ENCODE results near the gene PLAAT4.
"Not testable (repeated sequence)": the region's sequence is repeated elsewhere in the genome, so short reads cannot be mapped to it uniquely, and the experiment has no call there.

Gene PLAAT4

DNA sequence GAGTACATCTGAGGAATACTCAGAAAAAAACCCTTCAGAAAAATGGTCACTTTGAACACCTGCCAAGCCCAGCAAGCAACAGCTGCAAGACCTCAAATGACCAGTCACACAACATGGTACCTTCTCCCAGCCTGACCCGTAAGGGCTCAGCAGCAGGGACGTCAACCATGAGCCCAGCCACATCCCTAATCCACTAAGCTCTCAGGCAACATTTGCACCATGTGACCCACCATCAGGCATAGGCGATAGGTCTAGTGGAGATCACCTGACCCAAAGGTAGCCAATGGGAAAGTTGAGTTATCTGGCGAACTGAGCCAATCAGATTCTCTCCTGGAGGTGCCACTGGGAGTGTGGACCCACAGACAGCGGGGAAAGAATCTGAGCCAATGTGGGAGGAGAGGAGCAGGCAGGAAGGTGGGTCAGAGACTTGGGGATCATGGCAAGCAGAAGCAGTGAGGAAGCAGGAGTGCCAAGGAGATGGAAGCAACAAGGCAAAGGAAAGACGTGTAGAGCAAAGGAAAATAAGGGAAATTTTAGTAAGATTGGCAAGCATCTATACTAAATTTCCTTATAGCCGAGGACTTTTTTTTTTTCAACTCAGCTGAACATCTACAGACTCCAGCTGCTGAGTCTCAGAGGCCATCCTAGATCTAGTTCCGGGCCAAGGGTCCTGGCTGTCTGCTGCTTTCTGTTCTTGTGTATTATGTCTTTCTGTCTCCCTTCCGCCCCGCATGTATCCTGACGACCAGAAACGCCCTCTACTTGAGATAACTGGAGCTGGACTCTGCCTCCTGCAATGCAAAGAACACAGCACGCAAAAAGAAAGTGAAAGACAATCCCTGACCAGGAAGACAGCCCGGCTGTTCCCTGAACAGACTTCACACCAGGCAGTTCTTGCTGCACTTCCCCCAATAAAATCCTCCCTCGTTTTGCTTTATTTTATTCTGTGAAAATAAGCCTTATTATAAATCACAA, 37.6 kb downstream of the PLAAT4 start:
- TF ChIP-seq, protein P1, sequence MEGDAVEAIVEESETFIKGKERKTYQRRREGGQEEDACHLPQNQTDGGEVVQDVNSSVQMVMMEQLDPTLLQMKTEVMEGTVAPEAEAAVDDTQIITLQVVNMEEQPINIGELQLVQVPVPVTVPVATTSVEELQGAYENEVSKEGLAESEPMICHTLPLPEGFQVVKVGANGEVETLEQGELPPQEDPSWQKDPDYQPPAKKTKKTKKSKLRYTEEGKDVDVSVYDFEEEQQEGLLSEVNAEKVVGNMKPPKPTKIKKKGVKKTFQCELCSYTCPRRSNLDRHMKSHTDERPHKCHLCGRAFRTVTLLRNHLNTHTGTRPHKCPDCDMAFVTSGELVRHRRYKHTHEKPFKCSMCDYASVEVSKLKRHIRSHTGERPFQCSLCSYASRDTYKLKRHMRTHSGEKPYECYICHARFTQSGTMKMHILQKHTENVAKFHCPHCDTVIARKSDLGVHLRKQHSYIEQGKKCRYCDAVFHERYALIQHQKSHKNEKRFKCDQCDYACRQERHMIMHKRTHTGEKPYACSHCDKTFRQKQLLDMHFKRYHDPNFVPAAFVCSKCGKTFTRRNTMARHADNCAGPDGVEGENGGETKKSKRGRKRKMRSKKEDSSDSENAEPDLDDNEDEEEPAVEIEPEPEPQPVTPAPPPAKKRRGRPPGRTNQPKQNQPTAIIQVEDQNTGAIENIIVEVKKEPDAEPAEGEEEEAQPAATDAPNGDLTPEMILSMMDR (IDR thresholded peaks at IDR 0.05; ENCODE audit: low read depth, low read length) = no peak
- H3K4me3 ChIP-seq (ENCODE audit: low read depth, low read length) = peak overlapping the region; percentile 50

- TF ChIP-seq, protein P1 (IDR thresholded peaks at IDR 0.05; ENCODE audit: low read depth, low read length) = no peak
- H3K4me3 ChIP-seq (ENCODE audit: low read depth, low read length) = peak overlapping the region; percentile 50
Measured at GRCh38 chr11:63574856-63575602, 38.4 kb downstream of the PLAAT4 start.

DNA sequence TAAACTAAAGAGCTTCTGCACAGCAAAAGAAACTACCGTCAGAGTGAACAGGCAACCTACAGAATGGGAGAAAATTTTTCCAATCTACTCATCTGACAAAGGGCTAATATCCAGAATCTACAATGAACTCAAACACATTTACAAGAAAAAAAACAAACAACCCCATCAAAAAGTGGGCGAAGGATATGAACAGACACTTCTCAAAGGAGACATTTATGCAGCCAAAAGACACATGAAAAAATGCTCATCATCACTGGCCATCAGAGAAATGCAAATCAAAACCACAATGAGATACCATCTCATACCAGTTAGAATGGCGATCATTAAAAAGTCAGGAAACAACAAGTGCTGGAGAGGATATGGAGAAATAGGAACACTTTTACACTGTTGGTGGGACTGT, 42.3 kb downstream of the PLAAT4 start:
- not testable (repeated sequence) for H3K4me3 ChIP-seq (ENCODE audit: low read depth, low read length)

- not testable (repeated sequence) for H3K4me3 ChIP-seq (ENCODE audit: low read depth, low read length)
Measured at GRCh38 chr11:63581224-63581623, 44.6 kb downstream of the PLAAT4 start.

DNA sequence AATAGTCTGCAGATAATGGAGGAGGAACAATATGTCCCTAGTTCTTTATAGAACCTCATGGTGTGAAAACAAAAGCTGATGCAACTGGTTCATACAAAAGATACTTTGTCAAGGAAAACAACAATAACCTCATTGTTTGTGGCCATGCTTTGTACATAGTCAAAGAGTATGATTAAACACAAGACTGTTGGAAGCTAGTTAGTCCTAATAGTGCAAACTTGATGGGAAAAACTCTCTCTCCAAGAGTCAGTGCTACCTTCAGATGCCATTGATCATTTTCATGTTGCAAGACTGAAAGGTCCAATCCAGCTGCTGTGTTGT, 46.7 kb downstream of the PLAAT4 start:
- H3K4me3 ChIP-seq (ENCODE audit: low read depth, low read length) = no peak overlapping the region
- TF ChIP-seq, protein P1 (IDR thresholded peaks at IDR 0.05; ENCODE audit: low read depth, low read length) = no peak

- TF ChIP-seq, protein P1 (IDR thresholded peaks at IDR 0.05; ENCODE audit: low read depth, low read length) = no peak
- no peak overlapping the region for H3K4me3 ChIP-seq (ENCODE audit: low read depth, low read length)
Measured at GRCh38 chr11:63586451-63587166, 50.0 kb downstream of the PLAAT4 start.

DNA sequence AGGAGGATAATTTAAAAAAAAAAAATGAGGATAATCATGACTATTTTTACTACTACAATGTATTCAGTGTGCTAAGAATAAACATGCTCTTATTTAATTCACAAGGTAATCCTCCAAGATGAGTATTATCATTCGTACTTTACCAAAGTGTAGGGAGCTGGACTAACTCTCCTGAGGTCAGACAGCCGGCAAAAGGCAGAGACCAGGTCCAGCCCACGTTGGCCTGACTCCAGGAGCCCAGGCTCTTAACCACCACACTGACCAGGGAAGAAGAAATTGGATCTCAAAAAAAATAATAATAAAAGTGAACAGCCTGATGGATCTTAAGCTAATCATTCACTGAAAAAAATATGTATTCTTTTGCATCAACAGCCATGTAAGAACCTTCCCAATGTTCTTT, 52.4 kb downstream of the PLAAT4 start:
- H3K4me3 ChIP-seq (ENCODE audit: low read depth, low read length) = no peak overlapping the region
- TF ChIP-seq, protein P1 (IDR thresholded peaks at IDR 0.05; ENCODE audit: low read depth, low read length) = no peak

All from WI38 (cell line).